CD8-positive, alpha-beta memory T cell (primary cell): ENCODE measurements around the gene SRL. TPM values are rescaled to one million over a fixed set of nuclear protein-coding genes. Genes with fewer than 3 reads are reported as not detected.

Source experiments
- CTCF ChIA-PET: fragments of 350-600 bp; sonication (Branson Sonifier 250); formaldehyde crosslinking; loops from one replicate; lab custom pipeline; 2021; ENCODE audit warnings: antibody characterized with exemption; lab: Charles Lee
- POLR2A ChIA-PET: fragments of 350-600 bp; sonication (Branson Sonifier 250); formaldehyde crosslinking; loops from one replicate; lab custom pipeline; 2021; ENCODE audit warnings: antibody characterized with exemption; lab: Charles Lee
- DNase-seq, 5 donors: peaks; one replicate each; pipeline versions ENCODE4 v3.0.0 to v3.0.0-alpha.2; 2020 to 2022; ENCODE audit warnings: mixed read lengths in 1 of 5
- H3K27ac ChIP-seq: one replicate; pipeline ENCODE4 v1.7.0; 2013; ENCODE audit warnings: low read depth, mild to moderate bottlenecking, low read length, moderate library complexity
- H3K27me3 ChIP-seq: 2 replicates; pipeline ENCODE4 v1.7.0; 2013; ENCODE audit warnings: low read length, mild to moderate bottlenecking; ENCODE audit not compliant: insufficient read depth, poor library complexity, severe bottlenecking
- H3K36me3 ChIP-seq: 2 replicates; pipeline ENCODE4 v1.7.0; 2013; ENCODE audit warnings: mild to moderate bottlenecking, low read length, moderate library complexity; ENCODE audit not compliant: insufficient read depth
- H3K4me1 ChIP-seq: 2 replicates; pipeline ENCODE4 v1.7.0; 2013; ENCODE audit warnings: mild to moderate bottlenecking, low read length, moderate library complexity; ENCODE audit not compliant: insufficient read depth
- H3K4me3 ChIP-seq: 2 replicates; pipeline ENCODE4 v1.7.0; 2013; ENCODE audit warnings: mild to moderate bottlenecking, low read length
- H3K9me3 ChIP-seq: 2 replicates; pipeline ENCODE4 v1.7.0; 2013; ENCODE audit warnings: mild to moderate bottlenecking, low read length
- H3K27ac Mint-ChIP-seq, 8 donors: one replicate each; pipeline ENCODE4 v1.8.0; 2020 to 2021; ENCODE audit warnings: mixed read lengths in 8 of 8, mild to moderate bottlenecking in 6 of 8, inconsistent platforms in 3 of 8, moderate library complexity in 3 of 8
- H3K27me3 Mint-ChIP-seq, 2 donors: one replicate each; pipeline ENCODE4 v1.8.0; 2020 to 2021; ENCODE audit warnings: mixed read lengths in 2 of 2, mild to moderate bottlenecking in 1 of 2, moderate library complexity in 1 of 2
- H3K36me3 Mint-ChIP-seq, 3 donors: one replicate each; pipeline ENCODE4 v1.8.0; 2020 to 2021; ENCODE audit warnings: mixed read lengths in 3 of 3, inconsistent platforms in 1 of 3, mild to moderate bottlenecking in 1 of 3
- H3K4me1 Mint-ChIP-seq, 3 donors: one replicate each; pipeline ENCODE4 v1.8.0; 2020 to 2021; ENCODE audit warnings: mixed read lengths in 3 of 3, inconsistent platforms in 1 of 3, mild to moderate bottlenecking in 1 of 3
- H3K4me3 Mint-ChIP-seq, 7 donors: one replicate each; pipeline ENCODE4 v1.8.0; 2020 to 2021; ENCODE audit warnings: mixed read lengths in 7 of 7, mild to moderate bottlenecking in 6 of 7, moderate library complexity in 4 of 7, inconsistent platforms in 2 of 7
- H3K9me3 Mint-ChIP-seq, 5 donors: one replicate each; pipeline ENCODE4 v1.8.0; 2020 to 2022; ENCODE audit warnings: mixed read lengths in 5 of 5, mild to moderate bottlenecking in 3 of 5, moderate library complexity in 2 of 5, inconsistent platforms in 1 of 5
- polyA plus RNA-seq: library from polyadenylated mRNA; unstranded; fragments of 300-500 nt; fragmentation: Illumina TruSeq; gene quantifications from one replicate; pipeline ENCODE4 v1.2.3, GENCODE V29; 2021
- total RNA-seq, 2 experiments: library from RNA; stranded (reverse); gene quantifications; one replicate each; pipeline ENCODE4 v1.2.3, GENCODE V29; 2021

The SRL gene
- total RNA-seq (not detected), polyA plus RNA-seq (not detected)

GRCh38 chr16:4241928-4242283, at the start of gene SRL:
Gene SRL, minus strand, starts transcription at chr16:4242080. Its CDS starts 13 bp downstream, at chr16:4242067.
- Mint-ChIP-seq H3K27ac (no peak within 1 kb of the TSS), H3K27me3 (peaks cover 19 to 35% of the 10 kb centered on the region in 2 donors), H3K9me3 (peaks cover 0 to 3% (median 0%) of the 10 kb centered on the region in 5 donors), H3K4me3 (no peak within 1 kb of the TSS), H3K36me3 (peaks cover 0 to 2% (median 0%) of the 10 kb centered on the region in 3 donors), H3K4me1 (no peaks in the 10 kb centered on the region)
- no peak for DNase-seq
- Histone ChIP-seq H3K36me3 (no peaks in the 10 kb centered on the region), H3K4me1 (no peaks in the 10 kb centered on the region), H3K27ac (no peak within 1 kb of the TSS), H3K27me3 (no peaks in the 10 kb centered on the region), H3K9me3 (no peaks in the 10 kb centered on the region), H3K4me3 (no peak within 1 kb of the TSS)
- ChIA-PET POLR2A (no interaction called here), CTCF (no interaction called here)

GRCh38 chr16:4290236-4290830, 48.5 kb upstream of the SRL start:
- Histone ChIP-seq H3K27ac (no peak overlapping the region), H3K27me3 (no peaks in the 10 kb centered on the region), H3K9me3 (no peaks in the 10 kb centered on the region), H3K36me3 (no peaks in the 10 kb centered on the region), H3K4me1 (peaks cover 10% of the 10 kb centered on the region), H3K4me3 (no peak overlapping the region)
- ChIA-PET POLR2A (no interaction called here), CTCF (interaction anchor here (0.7 to 4.0 kb wide), 5 partner anchors 14 to 39 kb away, joined by 3 to 72 read pairs (median 19); no protein-coding TSS in a partner anchor)
- Mint-ChIP-seq H3K9me3 (no peaks in the 10 kb centered on the region), H3K4me1 (peaks cover 6 to 9% (median 9%) of the 10 kb centered on the region in 3 donors), H3K27ac (peak overlapping the region in 1 of 8 donors; percentile 6), H3K4me3 (no peak overlapping the region), H3K36me3 (no peaks in the 10 kb centered on the region), H3K27me3 (peaks cover 4 to 18% of the 10 kb centered on the region in 2 donors)
- DNase-seq = no peak

DNA sequence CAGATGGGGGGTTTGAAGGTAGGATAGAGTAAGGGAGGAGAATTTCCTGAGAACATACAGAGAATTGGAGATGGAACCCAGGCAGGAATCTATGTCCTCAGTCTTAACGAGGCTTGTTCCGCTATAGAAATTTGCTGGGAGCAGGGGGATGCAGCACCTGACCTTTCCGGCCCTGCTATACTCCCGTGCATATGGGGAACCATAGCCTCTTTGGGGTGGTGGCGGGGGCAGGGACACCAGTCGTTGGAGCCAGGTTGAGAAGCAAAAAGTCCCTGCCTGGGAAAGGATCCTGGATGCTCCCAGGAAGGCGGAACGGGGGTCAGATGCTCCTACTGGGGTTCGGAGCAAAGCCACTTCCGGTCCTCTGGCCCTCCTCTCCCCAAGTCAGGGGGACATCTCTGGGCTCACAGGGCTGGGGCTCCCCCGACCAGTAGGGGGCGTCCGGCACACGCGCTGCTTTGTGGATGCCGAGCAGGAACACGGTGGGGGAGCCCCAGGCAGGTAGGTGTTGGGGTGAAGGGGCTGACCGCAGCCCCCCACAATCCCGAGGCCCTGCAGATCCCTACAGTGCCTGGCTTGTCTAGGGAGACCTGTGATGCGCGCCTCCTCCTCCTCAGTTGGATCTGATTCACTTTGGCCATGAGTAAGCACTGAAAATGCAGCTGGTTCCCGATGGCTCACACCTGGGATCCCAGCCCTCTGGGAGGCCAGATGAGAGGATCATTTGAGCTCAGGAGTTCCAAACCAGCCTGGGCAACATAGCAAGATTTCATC, 46.5 kb upstream of the SRL start:
- Mint-ChIP-seq H3K27me3 (peaks cover 9 to 34% of the 10 kb centered on the region in 2 donors), H3K9me3 (no peaks in the 10 kb centered on the region), H3K4me3 (no peak overlapping the region), H3K36me3 (no peaks in the 10 kb centered on the region), H3K27ac (no peak overlapping the region), H3K4me1 (peaks cover 6 to 14% (median 9%) of the 10 kb centered on the region in 3 donors)
- H3K4me1 ChIP-seq = peaks cover 10% of the 10 kb centered on the region
- peak; percentile 68 to 86 (median 76) for DNase-seq
- POLR2A ChIA-PET = interaction anchor here (0.5 kb wide), 1 partner anchor 15 kb away, joined by 5 read pairs; the partner anchor contains the start of gene TFAP4
- H3K9me3 ChIP-seq = no peaks in the 10 kb centered on the region
- H3K27ac ChIP-seq = no peak overlapping the region
- CTCF ChIA-PET = interaction anchor here (0.6 to 4.0 kb wide), 22 partner anchors 9 to 668 kb away, joined by 3 to 72 read pairs (median 4); partner anchors contain the start of gene PAM16
- no peaks in the 10 kb centered on the region for H3K36me3 ChIP-seq
- no peaks in the 10 kb centered on the region for H3K27me3 ChIP-seq
- H3K4me3 ChIP-seq = no peak overlapping the region

- DNase-seq = no peak
These were observed 43.3 kb upstream of the SRL start for GRCh38 chr16:4285167-4285566.

DNA sequence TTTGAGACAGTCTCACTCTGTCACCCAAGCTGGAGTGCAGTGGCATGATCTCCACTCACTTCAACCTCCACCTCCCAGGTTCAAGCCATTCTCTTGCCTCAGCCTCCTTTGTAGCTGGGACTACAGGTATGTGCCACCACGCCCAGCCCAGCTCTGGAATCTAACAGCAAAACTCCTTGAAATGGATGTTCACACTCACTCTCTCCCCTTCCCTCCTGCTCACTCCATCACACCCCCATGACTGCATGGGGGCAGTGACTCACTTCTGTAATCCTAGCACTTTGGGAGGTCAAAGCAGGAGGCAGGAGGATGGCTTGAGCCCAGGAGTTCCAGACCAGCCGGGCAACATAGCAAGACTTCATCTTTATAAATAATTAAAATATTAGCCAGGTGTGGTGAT, 42.1 kb upstream of the SRL start:
- H3K4me3 Mint-ChIP-seq = no peak overlapping the region
- H3K4me1 ChIP-seq = peaks cover 10% of the 10 kb centered on the region
- CTCF ChIA-PET = interaction anchor here (0.7 to 1.5 kb wide), 2 partner anchors 11 to 30 kb away, joined by 3 to 4 read pairs; partner anchors contain the start of gene TFAP4
- no peak overlapping the region for H3K27ac Mint-ChIP-seq
- H3K27me3 ChIP-seq = no peaks in the 10 kb centered on the region
- H3K4me3 ChIP-seq = no peak overlapping the region
- H3K9me3 Mint-ChIP-seq = no peaks in the 10 kb centered on the region
- POLR2A ChIA-PET = no interaction called here
- H3K4me1 Mint-ChIP-seq = peaks cover 6 to 14% (median 9%) of the 10 kb centered on the region in 3 donors
- no peak overlapping the region for H3K27ac ChIP-seq
- no peaks in the 10 kb centered on the region for H3K9me3 ChIP-seq
- peaks cover 13 to 26% of the 10 kb centered on the region in 2 donors for H3K27me3 Mint-ChIP-seq
- no peak for DNase-seq
- peaks cover 0 to 2% (median 0%) of the 10 kb centered on the region in 3 donors for H3K36me3 Mint-ChIP-seq
- H3K36me3 ChIP-seq = no peaks in the 10 kb centered on the region

More at GRCh38 chr16:4285167-4285566, 43.3 kb upstream of the SRL start:
- peaks cover 0 to 2% (median 0%) of the 10 kb centered on the region in 3 donors for H3K36me3 Mint-ChIP-seq
- Histone ChIP-seq H3K27me3 (no peaks in the 10 kb centered on the region), H3K36me3 (no peaks in the 10 kb centered on the region), H3K4me1 (peaks cover 10% of the 10 kb centered on the region), H3K27ac (no peak overlapping the region), H3K4me3 (no peak overlapping the region), H3K9me3 (no peaks in the 10 kb centered on the region)
- H3K27me3 Mint-ChIP-seq = peaks cover 13 to 26% of the 10 kb centered on the region in 2 donors
- CTCF ChIA-PET = interaction anchor here (1.5 kb wide), 1 partner anchor 31 kb away, joined by 3 read pairs; no protein-coding TSS in a partner anchor
- no peaks in the 10 kb centered on the region for H3K9me3 Mint-ChIP-seq
- H3K4me3 Mint-ChIP-seq = no peak overlapping the region
- POLR2A ChIA-PET = no interaction called here
- no peak overlapping the region for H3K27ac Mint-ChIP-seq
- peaks cover 6 to 14% (median 9%) of the 10 kb centered on the region in 3 donors for H3K4me1 Mint-ChIP-seq

DNA sequence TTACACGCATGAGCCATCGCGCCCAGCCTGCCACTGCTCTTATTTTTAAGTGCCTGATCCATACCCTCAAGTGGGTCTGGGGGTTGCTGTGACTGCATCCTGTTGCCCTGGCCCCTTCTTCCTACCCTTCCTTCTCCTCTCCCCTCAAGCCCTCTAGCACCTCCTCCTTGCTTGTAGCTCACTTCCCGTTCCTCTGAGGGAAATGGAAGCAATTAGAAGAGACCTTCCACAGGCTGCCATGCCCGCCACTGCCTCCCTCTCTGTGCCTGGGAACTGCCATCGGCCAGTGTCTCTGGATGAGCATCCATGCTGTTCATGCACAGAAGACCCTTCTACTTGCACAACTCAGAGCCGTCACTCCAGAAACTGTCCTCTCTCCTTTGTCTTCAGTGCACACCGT, 41.6 kb upstream of the SRL start:
- ChIA-PET CTCF (interaction anchor here (0.7 to 0.9 kb wide), 2 partner anchors 10 to 29 kb away, joined by 3 to 4 read pairs; partner anchors contain the start of gene TFAP4), POLR2A (no interaction called here)
- Histone ChIP-seq H3K27ac (no peak overlapping the region), H3K9me3 (no peaks in the 10 kb centered on the region), H3K36me3 (no peaks in the 10 kb centered on the region), H3K4me1 (peaks cover 7% of the 10 kb centered on the region), H3K4me3 (no peak overlapping the region), H3K27me3 (no peaks in the 10 kb centered on the region)
- Mint-ChIP-seq H3K36me3 (peaks cover 0 to 2% (median 0%) of the 10 kb centered on the region in 3 donors), H3K27me3 (peaks cover 14 to 26% of the 10 kb centered on the region in 2 donors), H3K27ac (peak overlapping the region in 3 of 8 donors; percentile 23 to 62 (median 28)), H3K4me3 (no peak overlapping the region), H3K9me3 (no peaks in the 10 kb centered on the region), H3K4me1 (peaks cover 6 to 13% (median 7%) of the 10 kb centered on the region in 3 donors)
- DNase-seq = no peak

GRCh38 chr16:4280625-4281024, 38.7 kb upstream of the SRL start:
- no peaks in the 10 kb centered on the region for H3K9me3 ChIP-seq
- no peak overlapping the region for H3K27ac ChIP-seq
- H3K4me3 Mint-ChIP-seq = no peak overlapping the region
- CTCF ChIA-PET = no interaction called here
- no peaks in the 10 kb centered on the region for H3K36me3 ChIP-seq
- H3K4me1 Mint-ChIP-seq = peaks cover 0 to 5% (median 0%) of the 10 kb centered on the region in 3 donors
- DNase-seq = no peak
- POLR2A ChIA-PET = no interaction called here
- H3K27me3 ChIP-seq = no peaks in the 10 kb centered on the region
- H3K36me3 Mint-ChIP-seq = peaks cover 0 to 2% (median 0%) of the 10 kb centered on the region in 3 donors
- no peak overlapping the region for H3K4me3 ChIP-seq
- peaks cover 11 to 18% of the 10 kb centered on the region in 2 donors for H3K27me3 Mint-ChIP-seq
- H3K9me3 Mint-ChIP-seq = no peaks in the 10 kb centered on the region
- H3K4me1 ChIP-seq = no peaks in the 10 kb centered on the region
- H3K27ac Mint-ChIP-seq = no peak overlapping the region
